T-helper 2 cell treated with Interferon-gamma antibody and Interleukin-4, amounts not matched to agents 5 μg/mL and 100 μg/mL, for 36 hours (primary cell): ENCODE results near the gene SLC9A2.

Experiments
- DNase-seq: peaks from one replicate; pipeline ENCODE4 v3.0.0; 2021; ENCODE audit warnings: low spot score
- H3K27ac Mint-ChIP-seq: one replicate; pipeline ENCODE4 v1.8.0; 2021; ENCODE audit warnings: mild to moderate bottlenecking, mixed read lengths
- H3K27me3 Mint-ChIP-seq: one replicate; pipeline ENCODE4 v1.8.0; 2021; ENCODE audit warnings: low read depth, mixed read lengths
- H3K36me3 Mint-ChIP-seq: one replicate; pipeline ENCODE4 v1.8.0; 2021; ENCODE audit warnings: low read depth, mixed read lengths
- H3K4me1 Mint-ChIP-seq: one replicate; pipeline ENCODE4 v1.8.0; 2021; ENCODE audit warnings: low read depth, mixed read lengths
- H3K4me3 Mint-ChIP-seq: one replicate; pipeline ENCODE4 v1.8.0; 2022; ENCODE audit warnings: mild to moderate bottlenecking, moderate library complexity, mixed read lengths
- H3K9me3 Mint-ChIP-seq: one replicate; pipeline ENCODE4 v1.8.0; 2021; ENCODE audit warnings: mixed read lengths

The SLC9A2 gene

GRCh38 chr2:102707796-102708695 lies 88.7 kb downstream of the SLC9A2 start:
- Mint-ChIP-seq H3K9me3 (no peaks in the 10 kb centered on the region), H3K4me1 (no peaks in the 10 kb centered on the region), H3K36me3 (no peaks in the 10 kb centered on the region), H3K4me3 (no peak overlapping the region), H3K27ac (no peak overlapping the region), H3K27me3 (peaks cover 20% of the 10 kb centered on the region)
- DNase-seq = no peak

DNA sequence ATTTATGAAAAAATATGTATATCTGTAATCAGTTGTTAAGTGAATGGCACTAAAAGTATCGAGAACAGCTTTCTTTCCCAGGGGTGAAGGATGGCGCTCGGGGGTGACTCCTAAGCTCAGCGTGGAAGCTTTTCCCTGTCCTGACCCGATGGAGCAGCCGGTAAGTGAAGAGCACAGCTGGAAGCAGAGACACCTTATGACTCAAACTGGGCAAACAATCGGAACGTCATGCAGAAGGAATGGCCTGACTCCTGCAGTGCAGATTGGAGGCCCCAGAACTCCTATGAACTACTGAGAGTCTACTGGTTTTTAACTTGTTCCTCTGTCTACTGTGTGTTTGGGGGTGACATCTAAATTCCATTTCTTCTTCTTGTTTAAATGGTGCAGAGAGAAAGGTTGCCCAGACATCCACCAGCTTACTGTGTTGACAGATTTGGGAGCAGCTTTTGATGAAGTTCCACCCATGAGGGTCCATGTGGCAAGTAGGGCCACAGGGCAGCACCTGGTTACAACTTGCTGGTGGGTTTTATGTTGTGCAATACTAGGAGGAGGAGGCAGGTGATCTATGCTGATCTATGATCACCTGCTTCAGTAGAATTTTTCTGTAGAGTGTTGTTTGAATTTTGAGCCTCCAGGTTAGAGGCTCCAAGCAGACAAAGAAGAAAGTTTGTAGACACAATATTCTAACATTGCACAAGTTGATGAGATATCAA lies 89.7 kb downstream of the SLC9A2 start:
- Mint-ChIP-seq H3K36me3 (no peaks in the 10 kb centered on the region), H3K4me1 (no peaks in the 10 kb centered on the region), H3K9me3 (no peaks in the 10 kb centered on the region), H3K4me3 (no peak overlapping the region), H3K27ac (no peak overlapping the region), H3K27me3 (peaks cover 14% of the 10 kb centered on the region)
- DNase-seq = no peak

- Mint-ChIP-seq H3K36me3 (peaks cover 17% of the 10 kb centered on the region), H3K4me1 (no peaks in the 10 kb centered on the region), H3K9me3 (no peaks in the 10 kb centered on the region), H3K27me3 (no peaks in the 10 kb centered on the region), H3K4me3 (no peak overlapping the region), H3K27ac (no peak overlapping the region)
- DNase-seq = no peak
Measured at GRCh38 chr2:102717308-102718018, 98.1 kb downstream of the SLC9A2 start.

DNA sequence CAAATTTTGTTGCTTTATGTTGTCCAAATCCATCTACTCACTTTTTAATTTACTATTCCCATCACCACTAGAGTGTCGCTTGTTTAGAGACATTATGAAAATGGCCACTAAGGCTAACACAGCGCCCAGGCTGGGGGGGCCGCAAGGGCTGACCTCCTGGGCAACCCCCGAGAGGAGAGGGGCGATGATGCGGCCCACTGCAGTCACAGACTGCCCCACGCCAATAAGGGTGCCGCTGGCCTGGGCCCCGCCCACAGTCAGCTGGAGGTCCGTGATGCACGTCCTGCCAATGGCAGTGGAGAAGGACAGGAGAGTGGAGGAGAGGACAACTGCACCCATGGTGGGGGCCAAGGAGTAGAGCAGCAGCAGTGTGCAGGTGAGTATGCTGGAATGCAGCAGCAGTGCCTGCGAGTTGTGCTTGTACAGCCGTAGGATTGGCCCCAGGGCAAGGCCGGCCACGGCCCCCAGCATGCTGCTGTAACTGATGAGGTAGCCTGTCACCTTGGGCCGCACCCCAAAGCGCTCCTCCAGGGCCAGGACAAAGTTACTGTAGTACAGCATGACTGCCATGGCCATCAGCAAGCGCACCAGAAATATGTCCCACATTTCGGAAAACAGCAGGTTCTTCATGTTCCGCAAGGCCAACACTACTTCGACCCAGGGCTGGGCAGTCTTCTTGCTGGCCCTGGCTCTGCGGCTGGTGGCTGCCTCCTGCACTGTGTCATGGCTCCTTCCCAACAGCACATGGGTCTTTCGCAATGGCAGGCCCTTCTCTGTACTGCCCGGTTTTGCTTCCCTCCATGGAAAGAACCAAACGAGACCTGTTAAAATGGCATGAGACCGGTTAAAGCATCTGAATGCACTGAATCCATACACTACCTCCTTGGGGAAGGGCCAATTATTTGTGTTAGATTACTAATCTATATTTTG lies 99.3 kb downstream of the SLC9A2 start:
- Mint-ChIP-seq H3K27me3 (no peaks in the 10 kb centered on the region), H3K9me3 (no peaks in the 10 kb centered on the region), H3K27ac (no peak overlapping the region), H3K4me3 (no peak overlapping the region), H3K36me3 (peaks cover 25% of the 10 kb centered on the region), H3K4me1 (no peaks in the 10 kb centered on the region)
- no peak for DNase-seq

- Mint-ChIP-seq H3K4me3 (no peak overlapping the region), H3K27me3 (no peaks in the 10 kb centered on the region), H3K9me3 (no peaks in the 10 kb centered on the region), H3K27ac (no peak overlapping the region), H3K4me1 (no peaks in the 10 kb centered on the region), H3K36me3 (peaks cover 36% of the 10 kb centered on the region)
- DNase-seq = no peak
Measured at GRCh38 chr2:102724016-102724490, 104.7 kb downstream of the SLC9A2 start.

- Mint-ChIP-seq H3K27ac (no peak overlapping the region), H3K36me3 (peaks cover 34% of the 10 kb centered on the region), H3K4me3 (no peak overlapping the region), H3K27me3 (no peaks in the 10 kb centered on the region), H3K9me3 (no peaks in the 10 kb centered on the region), H3K4me1 (no peaks in the 10 kb centered on the region)
- no peak for DNase-seq
Measured at GRCh38 chr2:102724553-102724952, 105.2 kb downstream of the SLC9A2 start.

GRCh38 chr2:102726128-102727087 lies 107.1 kb downstream of the SLC9A2 start:
- no peaks in the 10 kb centered on the region for H3K9me3 Mint-ChIP-seq
- no peak overlapping the region for H3K27ac Mint-ChIP-seq
- no peak overlapping the region for H3K4me3 Mint-ChIP-seq
- no peaks in the 10 kb centered on the region for H3K27me3 Mint-ChIP-seq
- no peak for DNase-seq
- H3K4me1 Mint-ChIP-seq = no peaks in the 10 kb centered on the region
- H3K36me3 Mint-ChIP-seq = peaks cover 33% of the 10 kb centered on the region

- no peaks in the 10 kb centered on the region for H3K9me3 Mint-ChIP-seq
- peak overlapping the region; percentile 97 for H3K4me3 Mint-ChIP-seq
- peaks cover 27% of the 10 kb centered on the region for H3K4me1 Mint-ChIP-seq
- no peak overlapping the region for H3K27ac Mint-ChIP-seq
- DNase-seq = no peak
- H3K27me3 Mint-ChIP-seq = no peaks in the 10 kb centered on the region
- peaks cover 10% of the 10 kb centered on the region for H3K36me3 Mint-ChIP-seq
Measured at GRCh38 chr2:102735416-102736109, 116.2 kb downstream of the SLC9A2 start.

GRCh38 chr2:102736110-102736409 lies 116.7 kb downstream of the SLC9A2 start:
- H3K36me3 Mint-ChIP-seq = peaks cover 6% of the 10 kb centered on the region
- H3K4me1 Mint-ChIP-seq = peaks cover 27% of the 10 kb centered on the region
- no peak for DNase-seq
- H3K9me3 Mint-ChIP-seq = no peaks in the 10 kb centered on the region
- peak overlapping the region; percentile 97 for H3K4me3 Mint-ChIP-seq
- peaks cover 1% of the 10 kb centered on the region for H3K27me3 Mint-ChIP-seq
- H3K27ac Mint-ChIP-seq = peak overlapping the region; percentile 87

- Mint-ChIP-seq H3K27me3 (peaks cover 6% of the 10 kb centered on the region), H3K36me3 (peaks cover 2% of the 10 kb centered on the region), H3K27ac (peak overlapping the region; percentile 87), H3K9me3 (no peaks in the 10 kb centered on the region), H3K4me1 (peaks cover 27% of the 10 kb centered on the region), H3K4me3 (peak overlapping the region; percentile 97)
- DNase-seq = peak; percentile 86
Measured at GRCh38 chr2:102736410-102737409, 117.4 kb downstream of the SLC9A2 start.

DNA sequence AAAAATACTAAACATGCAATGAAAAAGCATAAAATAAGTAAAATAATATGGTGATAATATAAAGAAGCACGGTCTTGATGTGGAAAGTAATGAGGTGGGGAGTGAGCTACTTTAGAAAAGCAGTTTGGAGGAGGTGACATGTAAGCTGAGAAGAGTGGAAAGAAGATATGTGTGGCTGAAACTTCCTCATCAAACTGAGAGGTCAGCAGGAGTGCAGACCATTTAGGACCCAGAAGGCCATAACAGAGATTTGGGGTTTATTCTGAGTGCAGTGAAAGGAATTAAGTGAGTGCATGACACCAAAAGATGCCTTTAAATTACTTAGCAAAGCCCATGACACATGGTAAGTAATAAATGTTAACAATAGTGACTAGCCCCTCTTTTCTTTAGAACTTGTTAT lies 118.1 kb downstream of the SLC9A2 start:
- Mint-ChIP-seq H3K4me3 (peak overlapping the region; percentile 97), H3K4me1 (peaks cover 27% of the 10 kb centered on the region), H3K36me3 (no peaks in the 10 kb centered on the region), H3K27ac (no peak overlapping the region), H3K27me3 (peaks cover 10% of the 10 kb centered on the region), H3K9me3 (no peaks in the 10 kb centered on the region)
- no peak for DNase-seq
